ENCODE data around the gene SMO. TPM values are rescaled to one million over a fixed set of nuclear protein-coding genes. Genes with fewer than 3 reads are reported as not detected.

SMO gene
- total and polyA plus RNA-seq, 2 experiments from 2014 or later = 13.1 to 61.5 TPM

- TF ChIP-seq REST (IDR thresholded peaks at IDR 0.05; ENCODE audit: unreplicated experiment) = no peak
Measured at GRCh38 chr7:129238546-129238945, 50.1 kb downstream of the SMO start (continued).

GRCh38 chr7:129240119-129240820 lies 51.8 kb downstream of the SMO start:
- Histone ChIP-seq H3K4me1 (ENCODE audit: insufficient read depth) (peaks cover 5% of the 10 kb centered on the region; the same call in 1 of the 2 replicates), H3K4me2 (no peak overlapping the region), H3K4me3 (no peak overlapping the region), H3K79me2 (replicated peaks; ENCODE audit: insufficient read depth) (peaks cover 81% of the 10 kb centered on the region), H2AFZ (no peak overlapping the region), H3K36me3 (ENCODE audit: insufficient read depth) (no peaks in the 10 kb centered on the region), H3K9me2 (ENCODE audit: insufficient read depth) (no peaks in the 10 kb centered on the region), H3K27ac (ENCODE audit: low read depth) (0 out of 2 replicates have a peak overlapping the region, but pooled peaks have one; percentile 12), H3F3A (replicated peaks; ENCODE audit: low read depth) (no peaks in the 10 kb centered on the region), H4K20me1 (replicated peaks; ENCODE audit: insufficient read depth) (peaks cover 6% of the 10 kb centered on the region; the same call in 1 of the 2 replicates), H3K27me3 (ENCODE audit: insufficient read depth) (no peaks in the 10 kb centered on the region)
- ATAC-seq (no peak), DNase-seq (ENCODE audit: low spot score) (no peak)
- Mint-ChIP-seq H3K9me3 (peaks cover 3% of the 10 kb centered on the region; the same call in 2 of the 3 replicates), H3K27me3 (ENCODE audit: insufficient read depth, low read depth, poor library complexity) (peaks cover 4% of the 10 kb centered on the region), H3K4me3 (no peak overlapping the region), H3K4me1 (peaks cover 8% of the 10 kb centered on the region), H3K27ac (0 out of 2 replicates have a peak overlapping the region, but pooled peaks have one; percentile 44), H3K36me3 (ENCODE audit: low read depth) (peaks cover 10% of the 10 kb centered on the region)
- TF ChIP-seq POLR2AphosphoS5 (IDR thresholded peaks at IDR 0.05; ENCODE audit: low read depth) (no peak), STAT1 (IDR thresholded peaks at IDR 0.05; ENCODE audit: unreplicated experiment) (no peak), EZH2 (IDR thresholded peaks at IDR 0.05; ENCODE audit: low read depth, unreplicated experiment) (no peak), ZNF114 (CRISPR knock-in tag; IDR thresholded peaks at IDR 0.05) (no peak), CREB1 (CRISPR knock-in tag; IDR thresholded peaks at IDR 0.05; ENCODE audit: low read depth) (no peak), JUNB (IDR thresholded peaks at IDR 0.05; ENCODE audit: unreplicated experiment) (no peak), EZH2phosphoT487 (IDR thresholded peaks at IDR 0.05; ENCODE audit: unreplicated experiment) (no peak), REST (IDR thresholded peaks at IDR 0.05; ENCODE audit: unreplicated experiment) (no peak), ZNF462 (CRISPR knock-in tag; IDR thresholded peaks at IDR 0.05) (no peak)

Measured in GM23338 (cell line).